H1 (cell line): Measurements from ENCODE around the gene RAB43. TPM values are rescaled to one million over a fixed set of nuclear protein-coding genes. Genes with fewer than 3 reads are reported as not detected.

Experiments used
- CTCF ChIA-PET: fragments of 300-600 bp; sonication (Branson Sonifier 250); formaldehyde crosslinking; loops from one replicate; lab custom pipeline; 2021; ENCODE audit not compliant: partially characterized antibody; lab: Charles Lee
- POLR2A ChIA-PET: fragments of 300-600 bp; sonication (Branson Sonifier 250); formaldehyde crosslinking; loops from one replicate; lab custom pipeline; 2021; ENCODE audit warnings: inconsistent platforms; ENCODE audit not compliant: partially characterized antibody; lab: Charles Lee
- DNase-seq, 2 experiments: peaks; one replicate each; pipeline versions ENCODE4 v3.0.0 to v3.0.0-alpha.2; 2010 to 2022; ENCODE audit warnings: low spot score in 2 of 2, low read depth in 1 of 2, mixed read lengths in 1 of 2
- FAIRE-seq: peaks from 2 replicates; lab custom pipeline; 2011; peaks lifted over from hg19 to GRCh38; lab: Jason Lieb, UNC
- H2AFZ ChIP-seq: 2 replicates; pipeline ENCODE4 v1.8.1; 2012; ENCODE audit warnings: low read length, inconsistent platforms
- H2AK5ac ChIP-seq: 2 replicates; pipeline ENCODE4 v1.6.1; 2013; ENCODE audit warnings: low read depth, low read length
- H2BK120ac ChIP-seq: replicated peaks from 2 replicates; pipeline ENCODE3; 2013; ENCODE audit warnings: low read depth, low read length, inconsistent platforms
- H2BK12ac ChIP-seq: 2 replicates; pipeline ENCODE4 v1.6.1; 2013; ENCODE audit warnings: low read depth, low read length
- H2BK15ac ChIP-seq: 2 replicates; pipeline ENCODE4 v1.6.1; 2013; ENCODE audit warnings: low read length
- H2BK20ac ChIP-seq: 2 replicates; pipeline ENCODE4 v1.6.1; 2013; ENCODE audit warnings: low read length
- H2BK5ac ChIP-seq: 2 replicates; pipeline ENCODE4 v1.6.1; 2013; ENCODE audit warnings: low read depth, low read length
- H3K14ac ChIP-seq: 2 replicates; pipeline ENCODE4 v1.6.1; 2013; ENCODE audit warnings: inconsistent platforms; ENCODE audit not compliant: insufficient read length
- H3K18ac ChIP-seq: 2 replicates; pipeline ENCODE4 v1.6.1; 2013; ENCODE audit warnings: low read length; ENCODE audit errors: extremely low read depth
- H3K23ac ChIP-seq: 2 replicates; pipeline ENCODE4 v1.6.1; 2013; ENCODE audit warnings: inconsistent platforms; ENCODE audit not compliant: insufficient read length
- H3K23me2 ChIP-seq: 2 replicates; pipeline ENCODE4 v1.6.1; 2013; ENCODE audit warnings: low read depth, low read length
- H3K27ac ChIP-seq: 2 replicates; pipeline ENCODE4 v1.6.1; 2011; ENCODE audit warnings: low read depth, low read length, inconsistent platforms
- H3K27me3 ChIP-seq, 4 experiments: replicated peaks in 1 of 4; 1 replicate in 1 of 4; 2 replicates in 3 of 4; pipeline versions ENCODE4 v1.6.1 to v1.8.1; 2011 to 2013; ENCODE audit warnings: low read length in 3 of 4, mild to moderate bottlenecking in 3 of 4, inconsistent platforms in 2 of 4, mixed read lengths in 2 of 4, moderate library complexity in 1 of 4; ENCODE audit not compliant: control insufficient read depth in 3 of 4, insufficient read depth in 3 of 4; ENCODE audit errors: extremely low read depth in 1 of 4
- H3K36me3 ChIP-seq, 4 experiments: 2 replicates each; pipeline versions ENCODE4 v1.6.1 to v1.8.1; 2011 to 2013; ENCODE audit warnings: mild to moderate bottlenecking in 4 of 4, low read length in 3 of 4, moderate library complexity in 2 of 4, control low read depth in 1 of 4, inconsistent platforms in 1 of 4; ENCODE audit not compliant: insufficient read depth in 4 of 4, control insufficient read depth in 2 of 4
- H3K4ac ChIP-seq: replicated peaks from 2 replicates; pipeline ENCODE3; 2013; ENCODE audit warnings: low read length, low read depth, mixed read lengths, inconsistent platforms; ENCODE audit not compliant: insufficient read length
- H3K4me1 ChIP-seq, 4 experiments: replicated peaks in 1 of 4; 1 replicate in 1 of 4; 2 replicates in 3 of 4; pipeline versions ENCODE4 v1.6.1 to v1.8.1; 2011 to 2013; ENCODE audit warnings: low read length in 3 of 4, inconsistent platforms in 2 of 4, mixed read lengths in 1 of 4; ENCODE audit not compliant: insufficient read depth in 4 of 4, control insufficient read depth in 3 of 4
- H3K4me2 ChIP-seq, 2 experiments: 2 replicates each; pipeline versions ENCODE4 v1.6.1 to v1.8.1; 2011 to 2013; ENCODE audit warnings: low read depth in 2 of 2, low read length in 2 of 2, control low read depth in 1 of 2, inconsistent platforms in 1 of 2, mild to moderate bottlenecking in 1 of 2; ENCODE audit not compliant: insufficient read depth in 1 of 2
- H3K4me3 ChIP-seq, 4 experiments: fragments of 200-600, 300-600 bp in 1 of 4; sonication (generic), shearing (Covaris generic), sonication (Bioruptor Twin) in 1 of 4; 2 replicates each; pipeline versions ENCODE4 v1.5.1 to v1.8.1; 2011 to 2016; ENCODE audit warnings: low read length in 4 of 4, low read depth in 3 of 4, control low read depth in 2 of 4, inconsistent platforms in 2 of 4, mild to moderate bottlenecking in 2 of 4, mixed read lengths in 1 of 4, moderate library complexity in 1 of 4; ENCODE audit not compliant: insufficient read depth in 2 of 4; ENCODE audit errors: extremely low read depth in 1 of 4
- H3K56ac ChIP-seq: replicated peaks from 2 replicates; pipeline ENCODE3; 2013; ENCODE audit warnings: low read depth, mild to moderate bottlenecking, mixed read lengths, low read length, inconsistent platforms; ENCODE audit not compliant: insufficient read length
- H3K79me1 ChIP-seq: 2 replicates; pipeline ENCODE4 v1.6.1; 2013; ENCODE audit warnings: low read depth, low read length, control low read depth
- H3K79me2 ChIP-seq, 2 experiments: 2 replicates each; pipeline versions ENCODE4 v1.6.1 to v1.8.1; 2012 to 2013; ENCODE audit warnings: low read length in 2 of 2, mild to moderate bottlenecking in 2 of 2, inconsistent platforms in 1 of 2; ENCODE audit not compliant: insufficient read depth in 2 of 2, control insufficient read depth in 1 of 2
- H3K9ac ChIP-seq, 4 experiments: replicated peaks in 1 of 4; 1 replicate in 1 of 4; 2 replicates in 3 of 4; pipeline versions ENCODE4 v1.6.1 to v1.8.1; 2011 to 2013; ENCODE audit warnings: low read depth in 3 of 4, low read length in 3 of 4, control low read depth in 2 of 4, mild to moderate bottlenecking in 2 of 4, moderate library complexity in 2 of 4, inconsistent platforms in 1 of 4; ENCODE audit errors: extremely low read depth in 1 of 4
- H3K9me3 ChIP-seq, 2 experiments: 2 replicates each; pipeline versions ENCODE4 v1.6.1 to v1.8.1; 2012 to 2013; ENCODE audit warnings: mild to moderate bottlenecking in 2 of 2, moderate library complexity in 2 of 2, control low read depth in 1 of 2, inconsistent platforms in 1 of 2, low read depth in 1 of 2, low read length in 1 of 2, mixed read lengths in 1 of 2; ENCODE audit not compliant: insufficient read depth in 2 of 2
- H4K20me1 ChIP-seq, 2 experiments: replicated peaks in 1 of 2; 2 replicates each; pipeline versions ENCODE3 to v1.8.1; 2011 to 2013; ENCODE audit warnings: inconsistent platforms in 2 of 2, low read length in 2 of 2, mild to moderate bottlenecking in 1 of 2; ENCODE audit not compliant: insufficient read depth in 2 of 2, control insufficient read depth in 1 of 2
- H4K5ac ChIP-seq: 2 replicates; pipeline ENCODE4 v1.6.1; 2013; ENCODE audit warnings: low read length, low read depth, mixed read lengths, inconsistent platforms; ENCODE audit not compliant: insufficient read length
- H4K8ac ChIP-seq: 2 replicates; pipeline ENCODE4 v1.8.0; 2013; ENCODE audit warnings: mild to moderate bottlenecking, moderate library complexity, low read length, inconsistent platforms; ENCODE audit not compliant: insufficient read depth; ENCODE audit errors: extremely low read depth
- H4K91ac ChIP-seq: replicated peaks from 2 replicates; pipeline ENCODE3; 2013; ENCODE audit warnings: low read length, mixed read lengths, inconsistent platforms; ENCODE audit not compliant: insufficient read length
- ATF2 ChIP-seq: IDR thresholded peaks from 2 replicates; pipeline ENCODE4 v1.6.1; 2012; ENCODE audit warnings: low read length, inconsistent platforms
- BACH1 ChIP-seq: IDR thresholded peaks from 2 replicates; pipeline ENCODE4 v1.6.1; 2012; ENCODE audit warnings: low read length, improper control_type of control experiment
- MAFK ChIP-seq: IDR thresholded peaks from 2 replicates; pipeline ENCODE4 v1.6.1; 2012; ENCODE audit warnings: low read depth, mild to moderate bottlenecking, improper control_type of control experiment, low read length
- PHF8 ChIP-seq: fragments of 200-600 bp; sonication (generic); conservative IDR thresholded peaks from 2 replicates; pipeline ENCODE4 v1.7.1; 2012; ENCODE audit warnings: low read depth, mild to moderate bottlenecking, inconsistent platforms, low read length, moderate library complexity
- SRF ChIP-seq: IDR thresholded peaks from 2 replicates; pipeline ENCODE4 v1.6.1; 2011; ENCODE audit warnings: mild to moderate bottlenecking, low read depth, low read length, moderate library complexity
- TAF7 ChIP-seq: optimal IDR thresholded peaks from 2 replicates; pipeline ENCODE3; 2011; ENCODE audit warnings: low read depth, mild to moderate bottlenecking, inconsistent platforms, low read length, moderate library complexity, borderline replicate concordance
- WGBS, 2 experiments: shearing (Covaris generic) in 1 of 2; methylation state at CpG; one replicate each; pipeline versions ENCODE4 v1.1.6 to v1.1.7; 2013 to 2015; ENCODE audit warnings: low lambda C conversion rate in 2 of 2, mixed read lengths in 2 of 2, inconsistent platforms in 1 of 2, low coverage in 1 of 2, missing lambda C conversion rate in 1 of 2; ENCODE audit not compliant: insufficient replicate concordance in 2 of 2, insufficient coverage in 1 of 2, insufficient read length in 1 of 2; ENCODE audit errors: extremely low coverage in 1 of 2, missing lambda C conversion rate in 1 of 2; 5-methylcytosine and 5-hydroxymethylcytosine counted together
- polyA plus RNA-seq, 7 experiments: library from polyadenylated mRNA; depleted of rRNA in 3 of 7; stranded (reverse) in 5 of 7; unstranded in 2 of 7; fragments of >200 nt in 5 of 7; fragments of 200-250 nt in 2 of 7; gene quantifications; 1 replicate in 5 of 7; 2 replicates in 1 of 7; 4 replicates in 1 of 7; pipeline versions ENCODE4 v1.2.1 to v1.2.3, GENCODE V29; 2011 to 2013; ENCODE audit warnings: missing spikeins in 2 of 7, mixed read lengths in 2 of 7
- total RNA-seq: library from RNA; stranded (reverse); fragmentation: NEBNext Ultra II Directional; extraction: Animal tissue kit (Norgen Biotek cat#: 25700); gene quantifications from 2 replicates; pipeline ENCODE4 v1.2.1, GENCODE V29; 2021

The RAB43 gene
- total and polyA plus RNA-seq, 2 of the 8 experiments (the other 6 are each of a cell fraction or from before 2014, with no cell fraction given) = 13.1 to 19.4 TPM

- 93% methylated on average over 6 of the region's 6 CpGs; no CpG with 5 or more reads in 1 of the 2 experiments for WGBS, 2 experiments
- Histone ChIP-seq H3K79me1 (no peaks in the 10 kb centered on the region), H4K8ac (no peak overlapping the region), H2BK5ac (no peak overlapping the region), H2BK120ac (no peak overlapping the region), H3K4ac (no peak overlapping the region), H2BK15ac (no peak overlapping the region), H2BK12ac (no peak overlapping the region), H2BK20ac (no peak overlapping the region), H4K5ac (no peak overlapping the region), H2AK5ac (no peak overlapping the region), H3K4me3 (no peak overlapping the region), H3K56ac (no peak overlapping the region), H3K27ac (no peak overlapping the region), H3K18ac (no peak overlapping the region), H3K4me1 (no peaks in the 10 kb centered on the region), H3K9me3 (peaks cover 0 to 4% of the 10 kb centered on the region in 2 experiments; a peak in 1 of 4 replicates), H3K36me3 (no peaks in the 10 kb centered on the region), H4K91ac (no peak overlapping the region), H3K79me2 (no peaks in the 10 kb centered on the region), H3K14ac (no peak overlapping the region), H2AFZ (no peak overlapping the region), H3K23me2 (no peaks in the 10 kb centered on the region), H3K23ac (no peak overlapping the region), H3K27me3 (no peaks in the 10 kb centered on the region), H3K4me2 (no peak overlapping the region), H4K20me1 (no peaks in the 10 kb centered on the region), H3K9ac (no peak overlapping the region)
- ChIA-PET POLR2A (interaction anchor here (1.0 to 1.3 kb wide), 2 partner anchors 25 to 60 kb away, joined by 3 to 4 read pairs; no protein-coding TSS in a partner anchor), CTCF (interaction anchor here (0.5 to 14.0 kb wide), 30 partner anchors 13 to 197 kb away, joined by 3 to 210 read pairs (median 8); partner anchors contain the start of genes CFAP92 and COPG1)
- FAIRE-seq (no peak), DNase-seq (no peak)
- no peak for TF ChIP-seq MAFK
- TF ChIP-seq TAF7 = no peak
- no peak for TF ChIP-seq BACH1
- no peak for TF ChIP-seq SRF
- no peak for TF ChIP-seq PHF8
- TF ChIP-seq ATF2 = no peak
These were observed 68.9 kb downstream of the RAB43 start for GRCh38 chr3:129052675-129053074.
